ENCODE measurements around the gene RCCD1. TPM values are rescaled to one million over a fixed set of nuclear protein-coding genes. Genes with fewer than 3 reads are reported as not detected.

RCCD1 gene
- total and polyA plus RNA-seq, 9 of the 15 experiments (the other 6 are each of a cell fraction or from before 2014, with no cell fraction given), result 11.1 to 51.4 (median 24.7) TPM

GRCh38 chr15:90954712-90955623 lies at the start of gene RCCD1 (continued):
- TF ChIP-seq ZNF3 (CRISPR knock-in tag; IDR thresholded peaks at IDR 0.05) (no peak), ZBTB33 (CRISPR knock-in tag; IDR thresholded peaks at IDR 0.05) (peak; percentile 48), EHMT2 (IDR thresholded peaks at IDR 0.05) (no peak), PTRF (tag; IDR thresholded peaks at IDR 0.05) (no peak), ZNF354B (CRISPR knock-in tag; IDR thresholded peaks at IDR 0.05) (no peak), SRSF7 (optimal IDR thresholded peaks at IDR 0.05; ENCODE audit: low read depth, low read length) (no peak), ZNF316 (IDR thresholded peaks at IDR 0.05) (peak; percentile 90), MBD1 (CRISPR knock-in tag; IDR thresholded peaks at IDR 0.05) (no peak), PKNOX1 (IDR thresholded peaks at IDR 0.05) (peak; percentile 4; the same call in 1 of the 2 replicates), MTA1 (IDR thresholded peaks at IDR 0.05; ENCODE audit: borderline replicate concordance) (no peak), TRIM28 (IDR thresholded peaks at IDR 0.05) (peak; percentile 92), ZSCAN32 (CRISPR knock-in tag; IDR thresholded peaks at IDR 0.05) (no peak; the same call in 1 of the 2 replicates), NFE2L1 (tag; IDR thresholded peaks at IDR 0.05; ENCODE audit: borderline replicate concordance, low read depth) (no peak), ZNF175 (CRISPR knock-in tag; IDR thresholded peaks at IDR 0.05; ENCODE audit: low read depth) (peak; percentile 56; the same call in 1 of the 2 replicates), BDP1 (IDR thresholded peaks at IDR 0.05; ENCODE audit: insufficient read depth, insufficient read length) (no peak)
- TF ChIP-seq, protein P1, sequence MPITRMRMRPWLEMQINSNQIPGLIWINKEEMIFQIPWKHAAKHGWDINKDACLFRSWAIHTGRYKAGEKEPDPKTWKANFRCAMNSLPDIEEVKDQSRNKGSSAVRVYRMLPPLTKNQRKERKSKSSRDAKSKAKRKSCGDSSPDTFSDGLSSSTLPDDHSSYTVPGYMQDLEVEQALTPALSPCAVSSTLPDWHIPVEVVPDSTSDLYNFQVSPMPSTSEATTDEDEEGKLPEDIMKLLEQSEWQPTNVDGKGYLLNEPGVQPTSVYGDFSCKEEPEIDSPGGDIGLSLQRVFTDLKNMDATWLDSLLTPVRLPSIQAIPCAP (CRISPR knock-in tag; IDR thresholded peaks at IDR 0.05; ENCODE audit: borderline replicate concordance), result no peak

All from K562 (cell line).